GM21825 (cell line): ENCODE data around the gene GGTLC3.
"Not testable (repeated sequence)": the region's sequence is repeated elsewhere in the genome, so short reads cannot be mapped to it uniquely, and the experiment has no call there.

ENCODE experiments used
- ATAC-seq: cut with Tn5 transposase; IDR thresholded peaks from one replicate; pipeline ENCODE4 v1.9.1; 2021; ENCODE audit warnings: mild to moderate bottlenecking, moderate library complexity; ENCODE audit not compliant: unreplicated experiment

Gene GGTLC3

GRCh38 chr22:18518061-18518460 lies at the start of gene GGTLC3:
GGTLC3 (minus strand) TSS chr22:18518161; CDS start chr22:18517897, 264 bp downstream.
- not testable (repeated sequence) for ATAC-seq

DNA sequence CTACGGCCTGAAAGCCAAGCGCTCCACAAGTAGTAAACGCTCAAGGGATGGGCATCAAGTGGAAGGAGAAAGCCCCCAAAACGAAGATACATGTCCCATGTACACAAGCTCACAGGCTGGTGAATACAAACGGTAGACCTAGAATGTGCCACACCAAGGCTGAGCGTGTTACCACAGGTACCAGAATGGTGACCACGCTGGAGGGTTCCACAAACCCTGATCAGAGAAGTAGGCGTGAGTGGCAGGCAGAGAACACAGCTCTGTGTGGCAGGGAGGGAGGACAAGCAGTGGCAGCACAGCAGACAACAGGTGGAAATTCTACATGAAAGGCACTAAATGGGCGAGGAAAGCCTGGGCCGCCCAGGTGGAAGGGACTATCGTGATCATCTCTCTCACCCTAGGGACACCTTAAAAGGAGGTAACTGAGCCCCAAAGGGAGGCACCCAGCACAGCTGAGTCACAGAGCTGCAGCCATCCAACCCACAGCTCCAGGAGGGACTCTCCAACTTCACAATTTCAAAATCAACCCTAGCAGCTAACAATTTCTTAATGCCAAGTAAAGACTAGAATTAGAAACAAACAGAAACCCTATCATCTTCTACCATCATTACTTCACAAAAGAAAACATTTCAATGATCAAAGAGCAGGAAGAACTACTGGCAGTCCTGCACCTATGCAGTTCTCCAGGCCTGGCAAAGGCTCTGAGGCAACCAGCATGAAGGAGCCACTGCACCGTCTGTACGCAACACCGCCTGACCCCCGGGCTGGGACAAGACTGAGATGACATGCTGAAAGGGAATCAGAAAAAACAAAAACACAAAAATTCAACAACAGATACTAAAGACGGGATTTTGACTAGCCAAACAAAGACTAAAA lies 42.4 kb upstream of the GGTLC3 start:
- not testable (repeated sequence) for ATAC-seq

GRCh38 chr22:18558939-18559338 lies 41.0 kb upstream of the GGTLC3 start:
- not testable (repeated sequence) for ATAC-seq

- not testable (repeated sequence) for ATAC-seq
These were observed 40.6 kb upstream of the GGTLC3 start for GRCh38 chr22:18558516-18558915.

GRCh38 chr22:18554280-18555256 lies 36.6 kb upstream of the GGTLC3 start:
- not testable (repeated sequence) for ATAC-seq

DNA sequence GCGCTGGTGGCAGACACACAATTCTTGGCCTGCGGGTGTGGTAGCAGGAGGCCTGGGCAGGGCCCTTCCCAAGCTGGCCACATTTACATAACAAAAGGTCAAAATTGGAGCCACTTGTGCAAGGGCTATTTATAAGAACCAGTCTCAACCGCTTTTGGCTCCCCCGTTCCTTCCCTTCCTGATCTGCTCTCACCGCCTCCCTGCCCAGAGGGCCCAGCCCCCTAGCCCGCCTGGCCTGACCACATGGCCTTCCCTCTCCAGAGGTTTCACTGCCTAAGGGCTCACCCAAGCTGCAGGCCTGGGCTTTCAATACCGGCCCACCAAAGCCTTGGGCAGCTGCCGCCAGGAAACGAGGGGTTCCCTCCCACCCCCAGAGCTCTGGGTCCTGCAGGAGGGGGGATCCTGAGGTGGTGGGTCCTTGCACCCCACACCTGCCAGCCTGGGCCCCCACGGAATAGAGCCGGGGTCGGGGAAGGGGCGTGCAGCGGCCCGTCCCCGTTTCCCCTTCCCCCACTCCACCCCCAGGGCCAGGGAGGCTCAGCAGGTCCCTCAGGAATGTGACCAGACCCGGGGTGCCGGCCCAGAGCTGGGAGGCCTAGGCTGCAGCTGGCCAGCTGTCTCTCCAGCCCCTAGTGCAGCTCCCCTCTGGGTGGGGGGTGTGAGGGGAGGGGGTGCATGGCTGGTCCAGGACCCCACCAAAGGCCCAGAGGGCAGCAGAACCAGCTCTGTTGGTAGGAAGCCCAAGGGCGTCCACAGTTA lies 35.1 kb upstream of the GGTLC3 start:
- ATAC-seq: not testable (repeated sequence)

DNA sequence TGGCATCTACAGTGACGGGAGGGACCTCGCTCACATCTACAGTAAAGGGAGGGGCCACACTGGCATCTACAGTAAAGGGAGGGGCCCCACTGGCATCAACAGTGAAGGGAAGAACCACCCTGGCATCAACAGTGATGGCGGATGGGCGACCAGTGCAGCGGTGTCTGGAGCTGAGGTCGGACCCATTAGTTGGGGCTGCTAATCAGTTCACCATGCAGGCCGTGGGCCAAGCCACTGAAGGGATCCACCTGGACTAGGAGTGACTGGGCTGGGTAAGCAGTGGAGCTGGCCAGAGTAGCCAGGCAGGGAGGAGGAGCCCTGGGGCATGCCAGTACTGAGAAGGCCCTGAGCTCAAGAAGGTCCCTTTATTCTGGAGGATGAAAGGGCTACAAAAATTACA lies 33.1 kb upstream of the GGTLC3 start:
- not testable (repeated sequence) for ATAC-seq

GRCh38 chr22:18549458-18550179 lies 31.7 kb upstream of the GGTLC3 start:
- not testable (repeated sequence) for ATAC-seq

- not testable (repeated sequence) for ATAC-seq
These were observed 26.7 kb upstream of the GGTLC3 start for GRCh38 chr22:18544615-18545014.

GRCh38 chr22:18543400-18543799 lies 25.4 kb upstream of the GGTLC3 start:
- ATAC-seq: not testable (repeated sequence)

GRCh38 chr22:18539994-18540393 lies 22.0 kb upstream of the GGTLC3 start:
- ATAC-seq: not testable (repeated sequence)

DNA sequence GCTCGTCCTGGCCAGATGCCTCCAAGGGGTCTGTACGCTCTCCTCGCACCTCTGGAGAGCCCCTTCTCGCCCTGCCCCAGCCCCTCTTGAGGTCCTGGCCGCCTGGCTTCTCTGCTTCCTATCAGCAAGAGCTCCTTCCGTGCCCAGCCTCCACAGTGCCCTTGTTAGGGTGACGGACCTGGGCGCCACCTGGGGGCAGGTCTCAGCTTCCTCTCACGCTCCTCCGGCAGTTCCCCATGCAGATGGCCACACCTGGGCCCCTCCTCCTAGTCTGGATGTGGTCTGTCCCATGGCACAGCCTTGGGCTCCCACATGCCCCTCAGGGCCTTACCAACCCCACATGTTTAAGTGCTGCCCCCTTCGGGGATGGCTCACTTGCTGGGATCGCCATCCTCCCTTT lies 16.4 kb upstream of the GGTLC3 start:
- ATAC-seq: not testable (repeated sequence)

DNA sequence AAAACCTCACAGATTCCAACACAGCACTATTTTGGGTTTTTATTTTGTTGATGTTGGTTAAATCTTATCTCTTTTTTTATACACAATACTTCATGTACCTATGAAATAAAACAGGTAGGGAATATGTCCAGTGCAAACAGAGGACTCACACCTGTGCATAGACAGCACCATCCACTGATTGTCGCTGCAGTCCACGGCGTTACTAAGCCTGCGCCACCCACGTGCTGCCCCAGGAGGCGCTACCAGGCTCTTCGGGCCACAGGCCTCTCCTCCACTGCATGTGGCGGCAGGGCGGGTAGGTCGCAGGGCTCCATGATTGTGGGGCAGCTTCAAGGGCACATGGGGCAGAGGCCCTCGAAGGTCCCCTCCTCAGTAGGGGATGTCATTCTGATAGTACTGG lies 15.7 kb upstream of the GGTLC3 start:
- ATAC-seq: not testable (repeated sequence)

- ATAC-seq: peak; percentile 3
These were observed 11.6 kb upstream of the GGTLC3 start for GRCh38 chr22:18529416-18530145.

DNA sequence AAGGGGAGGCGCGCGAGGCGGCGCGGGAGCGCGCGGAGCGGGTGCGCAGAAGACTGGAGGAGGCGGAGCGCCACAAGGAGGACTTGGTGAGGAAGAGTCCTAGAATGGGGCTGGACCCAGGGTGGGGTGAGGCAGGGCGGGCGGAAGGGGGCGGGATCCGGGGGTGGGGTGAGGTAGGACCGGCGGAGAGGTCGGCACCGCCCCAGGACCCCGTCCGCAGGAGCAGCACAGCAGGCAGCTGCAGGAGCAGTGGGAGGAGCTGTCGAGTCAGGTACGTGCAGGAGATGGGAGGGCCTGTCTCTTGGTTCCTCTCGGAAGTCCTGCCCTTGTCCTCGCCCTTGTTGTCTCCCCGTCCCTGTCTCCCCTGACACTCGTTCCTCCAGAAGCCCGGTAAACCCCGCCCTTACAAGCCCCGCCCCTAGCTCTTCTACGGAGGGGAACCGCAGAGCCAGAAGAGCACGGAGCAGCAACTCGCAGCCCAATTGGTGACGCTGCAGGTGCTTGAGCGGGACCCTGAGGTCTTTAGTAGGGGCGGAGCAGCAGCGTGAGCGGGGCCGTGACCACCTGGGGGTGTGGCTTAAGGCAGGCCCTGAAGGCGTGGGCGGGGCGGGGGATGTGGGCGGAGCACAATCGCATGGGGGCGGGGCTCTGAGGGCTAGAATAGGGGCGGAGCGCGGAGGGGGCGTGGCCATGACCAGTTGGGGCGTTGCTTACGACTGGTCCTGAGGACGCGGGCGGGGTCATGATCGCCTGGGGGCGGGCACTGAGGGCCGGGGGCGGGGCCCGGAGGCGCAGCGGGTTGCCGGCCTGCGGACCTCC lies 10.8 kb upstream of the GGTLC3 start:
- ATAC-seq: peak; percentile 68

DNA sequence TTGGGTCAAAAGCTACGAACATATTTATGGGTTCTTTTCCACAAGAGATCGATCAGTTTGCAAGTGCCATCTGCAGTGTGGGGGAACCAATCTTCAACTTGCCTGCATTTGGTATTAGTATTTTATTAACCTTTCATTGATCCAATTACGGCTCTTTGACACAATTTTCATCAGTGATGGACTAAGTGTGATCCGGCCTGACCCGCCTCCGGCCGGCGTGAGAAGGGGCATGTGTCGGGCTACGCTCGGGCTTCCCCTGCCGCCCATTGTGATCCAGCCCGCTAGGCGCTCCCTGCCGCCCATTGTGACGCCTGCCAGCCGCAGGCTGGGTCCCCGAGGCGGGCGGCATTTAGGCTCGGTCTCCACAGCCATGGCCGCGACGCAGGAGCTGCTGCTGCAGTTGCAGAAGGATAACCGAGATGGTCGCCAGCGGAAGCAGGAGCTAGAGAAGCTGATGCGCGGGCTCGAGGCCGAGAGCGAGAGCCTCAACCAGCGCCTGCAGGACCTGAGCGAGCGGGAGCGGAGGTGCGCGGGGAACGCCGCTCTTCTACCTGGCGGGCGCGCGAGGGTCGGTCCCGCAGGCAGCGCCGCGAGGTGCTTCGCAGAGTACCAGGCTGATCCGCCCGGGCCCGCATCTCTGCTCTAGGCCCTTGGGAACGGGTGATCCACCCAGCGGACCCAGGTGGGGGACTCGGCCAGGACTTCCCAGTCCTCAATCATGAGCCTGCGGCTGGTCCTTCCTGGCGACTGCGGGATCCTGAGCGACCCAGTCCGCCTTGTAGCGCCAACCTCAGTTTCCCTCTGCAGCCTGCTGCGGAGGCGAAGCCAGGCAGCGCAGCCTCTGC lies 10.0 kb upstream of the GGTLC3 start, which contains the start of gene TMEM191B:
TMEM191B (plus strand) TSS at position 51 of the 845 bp plus-strand sequence; CDS start at position 230, 179 bp downstream.
- peak; percentile 20 for ATAC-seq

- not testable (repeated sequence) for ATAC-seq
These were observed 5.4 kb upstream of the GGTLC3 start for GRCh38 chr22:18523328-18523727.
